ENCODE results near the gene ARHGEF28.

Gene ARHGEF28

DNA sequence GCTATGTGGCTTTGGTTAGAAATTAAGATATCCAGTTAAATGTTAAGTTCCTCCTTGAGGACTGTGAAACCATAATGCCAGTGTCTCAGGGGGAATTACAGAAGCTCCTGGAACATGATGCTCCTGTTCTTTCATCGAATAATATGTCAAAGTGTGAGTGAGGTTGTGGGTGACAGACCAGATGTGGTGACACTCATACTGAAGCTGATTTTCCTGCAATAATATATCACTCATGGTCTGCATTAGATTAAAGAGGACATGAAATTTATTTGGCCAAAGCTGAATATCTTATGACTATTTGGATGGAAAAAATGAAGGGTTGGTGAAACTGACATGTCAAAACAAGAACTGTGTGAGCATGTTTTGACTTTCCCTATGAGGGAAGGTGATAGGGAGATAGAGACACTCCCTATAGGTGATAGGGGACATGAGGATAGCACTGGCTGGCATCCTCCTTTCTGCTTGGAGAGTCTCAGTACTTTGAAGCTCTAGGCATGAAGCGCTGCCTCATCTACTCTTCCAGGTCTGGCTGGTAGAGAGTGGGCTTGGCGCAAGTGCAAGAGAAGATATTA is 173.5 kb downstream of the ARHGEF28 start:
- no peak overlapping the region for H3K9ac ChIP-seq (ENCODE audit: low read length in 5 of 5)
- no peak overlapping the region for H3K27ac ChIP-seq (ENCODE audit: low read depth, low read length)
- H3K27me3 ChIP-seq (ENCODE audit: control insufficient read depth in 5 of 5, insufficient read depth in 4 of 5, low read length in 5 of 5) = no peaks in the 10 kb centered on the region
- no peaks in the 10 kb centered on the region for H3K36me3 ChIP-seq (ENCODE audit: control insufficient read depth in 5 of 5, insufficient read depth in 5 of 5, low read length in 5 of 5)
- peaks cover 3 to 19% (median 11%) of the 10 kb centered on the region in 5 donors for H3K4me1 ChIP-seq (ENCODE audit: control insufficient read depth in 5 of 5, insufficient read depth in 5 of 5, low read length in 5 of 5)
- no peak overlapping the region for H3K4me3 ChIP-seq (ENCODE audit: low read depth in 1 of 5, low read length in 5 of 5)
- H3K9me3 ChIP-seq (ENCODE audit: control insufficient read depth in 5 of 5, low read length in 5 of 5) = no peaks in the 10 kb centered on the region

DNA sequence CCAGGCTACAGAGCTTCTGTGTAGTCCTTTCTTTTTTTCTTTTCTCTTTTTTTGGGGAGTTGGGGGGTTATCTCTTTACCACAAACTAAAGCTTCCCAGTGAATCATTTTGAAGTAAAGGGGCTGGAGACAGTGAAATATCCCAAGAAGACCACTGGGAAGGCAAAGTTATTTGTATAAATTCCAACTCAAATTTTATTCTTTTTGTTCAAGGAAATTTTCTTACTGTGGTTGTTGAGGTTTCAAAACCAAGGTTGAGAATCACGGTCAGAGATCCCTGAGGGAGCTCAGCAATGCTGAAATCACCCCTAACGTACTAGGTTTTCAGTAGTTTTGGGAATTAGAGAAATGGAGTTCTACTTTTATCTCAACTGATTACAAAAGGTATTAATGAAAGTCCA is 175.7 kb downstream of the ARHGEF28 start:
- no peaks in the 10 kb centered on the region for H3K36me3 ChIP-seq (ENCODE audit: control insufficient read depth in 5 of 5, insufficient read depth in 5 of 5, low read length in 5 of 5)
- no peak overlapping the region for H3K9ac ChIP-seq (ENCODE audit: low read length in 5 of 5)
- H3K9me3 ChIP-seq (ENCODE audit: control insufficient read depth in 5 of 5, low read length in 5 of 5) = no peaks in the 10 kb centered on the region
- peaks cover 0 to 13% (median 5%) of the 10 kb centered on the region in 5 donors for H3K4me1 ChIP-seq (ENCODE audit: control insufficient read depth in 5 of 5, insufficient read depth in 5 of 5, low read length in 5 of 5)
- H3K27ac ChIP-seq (ENCODE audit: low read depth, low read length) = peak overlapping the region; percentile 61
- no peak overlapping the region for H3K4me3 ChIP-seq (ENCODE audit: low read depth in 1 of 5, low read length in 5 of 5)
- H3K27me3 ChIP-seq (ENCODE audit: control insufficient read depth in 5 of 5, insufficient read depth in 4 of 5, low read length in 5 of 5) = no peaks in the 10 kb centered on the region

DNA sequence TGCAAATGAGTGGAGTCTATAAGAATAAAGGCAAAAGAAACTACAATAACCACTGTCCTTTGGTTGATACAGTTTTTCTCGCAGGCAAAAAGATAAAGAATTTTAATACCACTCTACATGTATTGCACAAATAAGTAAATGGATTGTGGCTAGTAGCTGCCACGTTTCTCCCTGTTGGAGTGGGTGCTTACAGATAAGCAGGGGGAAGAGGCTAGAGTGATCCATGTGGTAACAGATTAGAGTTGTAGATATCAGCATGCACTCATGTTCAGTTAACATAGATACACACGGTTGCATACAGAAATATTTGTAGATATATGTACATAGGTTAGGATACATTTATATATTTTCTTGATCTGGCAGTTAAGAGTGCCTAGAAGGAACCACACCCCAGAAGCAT is 179.5 kb downstream of the ARHGEF28 start:
- no peak overlapping the region for H3K9ac ChIP-seq (ENCODE audit: low read length in 5 of 5)
- no peaks in the 10 kb centered on the region for H3K27me3 ChIP-seq (ENCODE audit: control insufficient read depth in 5 of 5, insufficient read depth in 4 of 5, low read length in 5 of 5)
- H3K9me3 ChIP-seq (ENCODE audit: control insufficient read depth in 5 of 5, low read length in 5 of 5) = no peaks in the 10 kb centered on the region
- no peak overlapping the region for H3K27ac ChIP-seq (ENCODE audit: low read depth, low read length)
- no peak overlapping the region for H3K4me3 ChIP-seq (ENCODE audit: low read depth in 1 of 5, low read length in 5 of 5)
- peaks cover 0 to 12% (median 0%) of the 10 kb centered on the region in 5 donors for H3K4me1 ChIP-seq (ENCODE audit: control insufficient read depth in 5 of 5, insufficient read depth in 5 of 5, low read length in 5 of 5)
- no peaks in the 10 kb centered on the region for H3K36me3 ChIP-seq (ENCODE audit: control insufficient read depth in 5 of 5, insufficient read depth in 5 of 5, low read length in 5 of 5)

DNA sequence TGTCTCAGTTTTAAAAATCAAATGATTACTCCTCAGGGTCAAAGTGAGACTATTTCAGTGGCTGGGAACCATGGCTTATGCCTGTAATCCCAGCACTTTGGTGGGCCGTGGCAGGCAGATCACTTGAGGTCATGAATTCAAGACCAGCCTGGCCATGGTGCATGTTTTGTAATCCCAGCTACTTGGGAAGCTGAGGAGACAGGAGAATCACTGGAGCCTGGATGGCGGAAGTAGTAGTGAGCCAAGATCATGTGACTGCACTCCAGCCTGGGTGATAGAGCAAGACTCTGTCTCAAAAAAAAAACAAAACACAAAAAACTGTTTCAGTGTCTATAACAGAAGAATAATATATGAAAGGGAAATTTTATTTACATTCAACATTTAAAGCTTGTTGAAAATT is 182.9 kb downstream of the ARHGEF28 start:
- H3K36me3 ChIP-seq (ENCODE audit: control insufficient read depth in 5 of 5, insufficient read depth in 5 of 5, low read length in 5 of 5) = no peaks in the 10 kb centered on the region
- H3K9me3 ChIP-seq (ENCODE audit: control insufficient read depth in 5 of 5, low read length in 5 of 5) = no peaks in the 10 kb centered on the region
- H3K9ac ChIP-seq (ENCODE audit: low read length in 5 of 5) = no peak overlapping the region
- no peaks in the 10 kb centered on the region for H3K27me3 ChIP-seq (ENCODE audit: control insufficient read depth in 5 of 5, insufficient read depth in 4 of 5, low read length in 5 of 5)
- H3K4me3 ChIP-seq (ENCODE audit: low read depth in 1 of 5, low read length in 5 of 5) = no peak overlapping the region
- no peak overlapping the region for H3K27ac ChIP-seq (ENCODE audit: low read depth, low read length)
- H3K4me1 ChIP-seq (ENCODE audit: control insufficient read depth in 5 of 5, insufficient read depth in 5 of 5, low read length in 5 of 5) = peaks cover 0 to 4% (median 0%) of the 10 kb centered on the region in 5 donors

DNA sequence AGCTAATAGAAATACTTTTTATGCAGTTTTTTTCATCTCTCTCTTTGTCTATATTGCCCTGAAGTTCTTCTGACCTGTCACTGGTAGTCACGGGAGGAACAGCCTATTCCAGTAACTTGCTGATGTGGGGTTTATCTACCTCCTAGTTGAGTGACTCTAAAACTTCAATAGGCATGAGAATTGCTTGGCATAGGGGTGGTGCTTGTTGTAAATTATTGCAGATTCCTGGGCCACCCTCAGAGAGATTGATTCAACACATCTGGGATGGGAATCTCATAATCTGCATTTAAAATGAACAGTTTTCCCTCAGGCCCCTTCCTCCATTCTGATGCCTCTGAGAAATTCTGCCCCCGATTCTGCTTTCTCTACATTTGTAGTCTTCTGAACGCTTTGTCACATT is 184.4 kb downstream of the ARHGEF28 start:
- H3K4me3 ChIP-seq (ENCODE audit: low read depth in 1 of 5, low read length in 5 of 5) = no peak overlapping the region
- H3K9ac ChIP-seq (ENCODE audit: low read length in 5 of 5) = no peak overlapping the region
- no peaks in the 10 kb centered on the region for H3K36me3 ChIP-seq (ENCODE audit: control insufficient read depth in 5 of 5, insufficient read depth in 5 of 5, low read length in 5 of 5)
- peaks cover 0 to 4% (median 0%) of the 10 kb centered on the region in 5 donors for H3K4me1 ChIP-seq (ENCODE audit: control insufficient read depth in 5 of 5, insufficient read depth in 5 of 5, low read length in 5 of 5)
- H3K27ac ChIP-seq (ENCODE audit: low read depth, low read length) = no peak overlapping the region
- H3K9me3 ChIP-seq (ENCODE audit: control insufficient read depth in 5 of 5, low read length in 5 of 5) = no peaks in the 10 kb centered on the region
- H3K27me3 ChIP-seq (ENCODE audit: control insufficient read depth in 5 of 5, insufficient read depth in 4 of 5, low read length in 5 of 5) = no peaks in the 10 kb centered on the region

DNA sequence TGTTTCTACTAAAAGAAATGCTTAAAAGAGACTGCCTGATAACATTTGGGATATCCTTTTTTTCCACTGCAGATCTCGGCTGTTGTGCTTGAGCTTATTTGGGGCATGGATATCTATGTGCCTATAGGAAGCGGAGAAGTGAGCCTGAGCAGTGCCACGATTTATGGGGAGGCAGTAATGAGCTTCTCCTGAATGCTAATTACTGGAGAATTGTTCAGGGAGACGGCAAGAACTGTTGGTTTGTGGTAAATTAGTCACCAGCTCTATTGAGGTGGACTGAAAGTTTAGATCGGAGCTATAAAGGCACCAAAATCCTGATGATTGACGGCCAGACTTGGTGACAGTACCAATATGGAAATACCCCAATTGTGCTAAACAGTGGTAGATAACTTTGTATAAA is 186.5 kb downstream of the ARHGEF28 start:
- no peak overlapping the region for H3K27ac ChIP-seq (ENCODE audit: low read depth, low read length)
- no peak overlapping the region for H3K4me3 ChIP-seq (ENCODE audit: low read depth in 1 of 5, low read length in 5 of 5)

DNA sequence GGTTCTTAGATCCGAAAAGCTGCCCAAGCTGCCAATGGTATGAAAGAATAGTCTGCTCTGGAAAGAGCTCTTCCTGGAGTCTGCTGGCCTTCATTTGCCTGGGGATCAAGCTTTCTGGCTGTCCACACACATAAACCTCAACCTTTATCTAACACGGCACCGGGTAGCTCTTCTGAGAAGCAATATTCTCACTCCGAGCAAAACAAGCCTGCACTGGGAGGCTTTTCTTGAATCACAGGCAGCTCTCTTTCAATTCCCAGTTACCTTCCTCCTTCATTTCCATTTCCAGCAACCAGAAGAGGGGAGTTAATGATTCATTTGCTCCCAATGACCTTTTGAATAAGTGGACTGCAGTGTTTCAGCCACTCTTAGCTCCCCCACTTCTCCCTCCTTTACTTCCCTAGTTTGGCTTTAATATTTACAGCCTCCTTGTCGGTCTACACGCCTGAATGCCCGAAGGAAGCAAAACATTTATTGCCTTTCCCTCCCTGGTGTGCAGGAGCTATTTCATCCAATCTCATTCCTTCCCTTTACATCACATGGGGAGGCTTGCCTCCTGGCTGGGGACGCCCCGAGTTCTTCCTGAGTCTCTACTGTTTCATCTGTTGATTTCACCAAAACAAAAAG is 187.1 kb downstream of the ARHGEF28 start:
- H3K4me3 ChIP-seq (ENCODE audit: low read depth in 1 of 5, low read length in 5 of 5) = no peak overlapping the region
- H3K27ac ChIP-seq (ENCODE audit: low read depth, low read length) = no peak overlapping the region
- no peaks in the 10 kb centered on the region for H3K9me3 ChIP-seq (ENCODE audit: control insufficient read depth in 5 of 5, low read length in 5 of 5)
- no peaks in the 10 kb centered on the region for H3K36me3 ChIP-seq (ENCODE audit: control insufficient read depth in 5 of 5, insufficient read depth in 5 of 5, low read length in 5 of 5)
- H3K27me3 ChIP-seq (ENCODE audit: control insufficient read depth in 5 of 5, insufficient read depth in 4 of 5, low read length in 5 of 5) = no peaks in the 10 kb centered on the region
- no peak overlapping the region for H3K9ac ChIP-seq (ENCODE audit: low read length in 5 of 5)
- peaks cover 0 to 4% (median 0%) of the 10 kb centered on the region in 5 donors for H3K4me1 ChIP-seq (ENCODE audit: control insufficient read depth in 5 of 5, insufficient read depth in 5 of 5, low read length in 5 of 5)

More for the DNA sequence above, 186.5 kb downstream of the ARHGEF28 start:
- no peaks in the 10 kb centered on the region for H3K9me3 ChIP-seq (ENCODE audit: control insufficient read depth in 5 of 5, low read length in 5 of 5)
- peaks cover 0 to 4% (median 0%) of the 10 kb centered on the region in 5 donors for H3K4me1 ChIP-seq (ENCODE audit: control insufficient read depth in 5 of 5, insufficient read depth in 5 of 5, low read length in 5 of 5)
- no peak overlapping the region for H3K9ac ChIP-seq (ENCODE audit: low read length in 5 of 5)
- no peaks in the 10 kb centered on the region for H3K27me3 ChIP-seq (ENCODE audit: control insufficient read depth in 5 of 5, insufficient read depth in 4 of 5, low read length in 5 of 5)
- H3K36me3 ChIP-seq (ENCODE audit: control insufficient read depth in 5 of 5, insufficient read depth in 5 of 5, low read length in 5 of 5) = no peaks in the 10 kb centered on the region

DNA sequence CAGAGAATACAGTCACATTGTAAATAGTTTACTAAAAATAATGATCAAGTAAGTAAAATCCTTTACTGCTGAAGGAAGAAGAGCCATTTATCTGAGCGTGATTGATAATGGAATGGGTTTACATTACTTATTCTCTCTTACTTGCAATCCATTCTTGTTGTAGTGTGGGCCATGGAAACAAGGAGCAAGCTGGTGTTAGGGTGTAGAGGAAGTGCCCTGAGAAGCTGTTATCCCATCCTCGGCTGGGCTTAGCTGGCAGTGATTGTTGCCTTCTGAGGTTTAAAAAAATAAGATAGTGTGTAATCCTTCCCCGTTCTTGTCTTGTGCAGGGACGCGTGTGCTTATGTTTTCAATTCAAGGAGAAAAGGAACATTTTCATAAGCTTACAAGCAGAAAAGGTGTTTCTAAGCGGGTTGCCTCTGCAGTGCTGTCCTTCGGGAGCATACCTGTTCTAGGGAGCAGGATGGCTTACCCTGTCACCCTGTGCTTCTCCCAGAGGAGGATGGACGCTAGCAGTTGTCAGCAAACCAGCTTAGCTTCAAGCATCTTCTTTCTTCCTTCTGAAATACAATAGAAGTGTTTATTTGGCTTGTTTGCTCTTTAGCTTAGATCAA is 188.3 kb downstream of the ARHGEF28 start:
- Histone ChIP-seq H3K27me3 (ENCODE audit: control insufficient read depth in 5 of 5, insufficient read depth in 4 of 5, low read length in 5 of 5) (no peaks in the 10 kb centered on the region), H3K36me3 (ENCODE audit: control insufficient read depth in 5 of 5, insufficient read depth in 5 of 5, low read length in 5 of 5) (no peaks in the 10 kb centered on the region), H3K27ac (ENCODE audit: low read depth, low read length) (no peak overlapping the region), H3K4me1 (ENCODE audit: control insufficient read depth in 5 of 5, insufficient read depth in 5 of 5, low read length in 5 of 5) (no peaks in the 10 kb centered on the region), H3K9me3 (ENCODE audit: control insufficient read depth in 5 of 5, low read length in 5 of 5) (no peaks in the 10 kb centered on the region), H3K4me3 (ENCODE audit: low read depth in 1 of 5, low read length in 5 of 5) (no peak overlapping the region), H3K9ac (ENCODE audit: low read length in 5 of 5) (no peak overlapping the region)

DNA sequence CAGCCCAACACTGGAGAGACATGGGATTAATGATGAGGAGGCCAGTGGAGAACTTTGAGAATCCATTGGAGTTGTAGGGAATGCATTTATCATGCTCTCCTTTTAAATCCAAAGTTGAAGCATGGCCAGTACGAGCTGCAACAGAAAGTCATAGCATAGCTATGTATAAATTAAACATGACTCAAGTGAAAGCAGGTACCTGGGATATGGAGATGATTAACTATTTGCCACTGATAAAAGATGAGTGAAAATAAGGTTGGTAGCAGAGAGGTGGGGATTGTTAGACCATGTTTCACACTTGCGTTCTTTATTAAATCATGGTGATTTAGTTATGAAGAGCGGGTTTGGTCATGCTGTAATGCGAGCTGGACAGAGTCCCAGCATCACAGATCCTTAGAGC is 189.6 kb downstream of the ARHGEF28 start:
- H3K4me3 ChIP-seq (ENCODE audit: low read depth in 1 of 5, low read length in 5 of 5) = no peak overlapping the region
- peaks cover 0 to 3% (median 0%) of the 10 kb centered on the region in 5 donors for H3K4me1 ChIP-seq (ENCODE audit: control insufficient read depth in 5 of 5, insufficient read depth in 5 of 5, low read length in 5 of 5)
- no peaks in the 10 kb centered on the region for H3K9me3 ChIP-seq (ENCODE audit: control insufficient read depth in 5 of 5, low read length in 5 of 5)
- no peaks in the 10 kb centered on the region for H3K27me3 ChIP-seq (ENCODE audit: control insufficient read depth in 5 of 5, insufficient read depth in 4 of 5, low read length in 5 of 5)
- no peak overlapping the region for H3K9ac ChIP-seq (ENCODE audit: low read length in 5 of 5)
- H3K36me3 ChIP-seq (ENCODE audit: control insufficient read depth in 5 of 5, insufficient read depth in 5 of 5, low read length in 5 of 5) = no peaks in the 10 kb centered on the region
- H3K27ac ChIP-seq (ENCODE audit: low read depth, low read length) = no peak overlapping the region

DNA sequence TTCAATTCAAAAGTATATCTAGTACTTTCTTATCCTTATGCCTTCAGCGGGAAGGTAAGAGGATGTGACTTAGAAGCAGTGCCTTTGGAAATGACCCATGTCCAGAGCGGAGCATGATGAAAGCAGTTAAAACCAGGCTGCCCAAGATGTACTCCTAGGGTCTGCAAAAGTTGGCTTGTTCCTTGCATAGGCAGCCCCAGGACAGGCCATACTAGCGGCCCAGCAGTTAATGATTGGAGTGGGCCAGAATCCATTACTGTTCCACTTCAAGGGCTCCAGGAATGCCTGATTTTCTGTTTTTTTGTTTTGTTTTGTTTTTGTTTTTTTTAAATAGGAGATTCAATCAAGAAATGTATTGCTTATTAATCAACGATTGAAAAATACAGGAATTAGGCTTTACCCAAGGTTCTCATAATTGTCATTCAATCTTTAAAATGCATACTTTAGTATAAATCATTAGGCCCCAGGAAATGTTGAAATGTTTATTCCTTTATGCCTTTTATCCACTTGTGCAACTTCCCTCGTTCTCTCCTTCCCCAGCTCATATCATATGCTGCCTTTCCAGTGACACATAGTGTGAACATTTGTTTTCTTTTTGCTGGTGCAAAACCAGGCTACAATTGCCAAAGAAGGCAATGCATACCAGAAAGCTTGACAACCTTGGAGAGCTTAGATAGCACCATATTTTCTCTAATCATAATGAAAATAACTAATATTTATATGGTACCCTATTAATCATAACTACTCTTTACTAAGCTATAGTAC is 190.8 kb downstream of the ARHGEF28 start:
- no peak overlapping the region for H3K4me3 ChIP-seq (ENCODE audit: low read depth in 1 of 5, low read length in 5 of 5)
- H3K4me1 ChIP-seq (ENCODE audit: control insufficient read depth in 5 of 5, insufficient read depth in 5 of 5, low read length in 5 of 5) = peaks cover 0 to 3% (median 0%) of the 10 kb centered on the region in 5 donors
- H3K27ac ChIP-seq (ENCODE audit: low read depth, low read length) = no peak overlapping the region
- H3K27me3 ChIP-seq (ENCODE audit: control insufficient read depth in 5 of 5, insufficient read depth in 4 of 5, low read length in 5 of 5) = no peaks in the 10 kb centered on the region
- H3K9me3 ChIP-seq (ENCODE audit: control insufficient read depth in 5 of 5, low read length in 5 of 5) = no peaks in the 10 kb centered on the region
- no peaks in the 10 kb centered on the region for H3K36me3 ChIP-seq (ENCODE audit: control insufficient read depth in 5 of 5, insufficient read depth in 5 of 5, low read length in 5 of 5)
- no peak overlapping the region for H3K9ac ChIP-seq (ENCODE audit: low read length in 5 of 5)

Measured in subcutaneous abdominal adipose tissue (tissue), 5 donors.